ENCODE data around the gene PSMC3IP. TPM values are rescaled to one million over a fixed set of nuclear protein-coding genes. Genes with fewer than 3 reads are reported as not detected.

The PSMC3IP gene, protein sequence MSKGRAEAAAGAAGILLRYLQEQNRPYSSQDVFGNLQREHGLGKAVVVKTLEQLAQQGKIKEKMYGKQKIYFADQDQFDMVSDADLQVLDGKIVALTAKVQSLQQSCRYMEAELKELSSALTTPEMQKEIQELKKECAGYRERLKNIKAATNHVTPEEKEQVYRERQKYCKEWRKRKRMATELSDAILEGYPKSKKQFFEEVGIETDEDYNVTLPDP
- total RNA-seq = 1.3 and 13.7 TPM in 2 replicates

GRCh38 chr17:42577532-42578281 is at the start of gene PSMC3IP:
Gene PSMC3IP (minus strand): TSS chr17:42577729. CDS start chr17:42577686, 43 bp downstream.

GRCh38 chr17:42609182-42609813 is 31.8 kb upstream of the PSMC3IP start, which contains the start of the genes RETREG3 and TUBG1:
Gene RETREG3 (minus strand): TSS chr17:42609374. CDS start chr17:42609324, 50 bp downstream.
Gene TUBG1 (plus strand): TSS chr17:42609683. CDS start chr17:42609738, 55 bp downstream.

DNA sequence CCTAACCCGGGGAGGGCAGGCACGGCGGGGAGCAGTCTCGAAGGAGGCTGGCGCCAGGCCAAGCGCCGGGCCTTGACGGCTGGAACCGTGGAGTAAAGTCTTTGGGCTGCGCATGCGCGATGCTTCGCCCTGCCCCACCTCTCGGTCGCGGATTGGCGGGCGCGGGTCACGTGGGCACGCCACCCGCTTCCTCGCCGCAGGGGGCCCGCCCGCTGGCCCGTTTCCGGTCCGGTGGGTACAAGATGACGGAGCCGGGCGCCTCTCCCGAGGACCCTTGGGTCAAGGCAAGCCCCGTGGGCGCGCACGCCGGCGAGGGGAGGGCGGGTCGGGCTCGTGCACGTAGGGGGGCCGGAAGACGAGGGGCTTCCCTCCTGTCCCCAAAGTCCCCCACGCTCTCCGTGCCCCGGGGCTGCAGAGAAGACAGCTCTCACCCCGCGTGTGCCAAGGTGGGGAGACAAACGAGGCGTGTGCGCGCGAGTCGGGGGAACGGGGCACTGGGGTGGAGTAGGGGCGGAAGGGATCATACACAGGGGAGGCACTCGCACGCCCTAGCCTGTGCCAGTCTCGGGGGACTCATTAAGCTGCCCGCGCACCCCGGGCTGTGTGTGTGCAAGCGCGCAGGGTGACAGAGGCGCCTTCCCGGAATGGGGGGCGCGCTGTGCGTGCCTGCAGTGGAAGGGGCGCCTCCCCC is 10.5 kb downstream of the PSMC3IP start, which contains the start of gene MLX:
MLX (plus strand) TSS at position 218 of the 691 bp plus-strand sequence; CDS start at position 243, 25 bp downstream.

GRCh38 chr17:42561897-42562387 is 15.6 kb downstream of the PSMC3IP start, which contains the start of gene COASY:
Gene COASY (plus strand): TSS chr17:42562148. CDS start chr17:42562623, 475 bp downstream.

GRCh38 chr17:42552736-42553135 is 24.8 kb downstream of the PSMC3IP start, which contains the start of gene HSD17B1:
Gene HSD17B1 (plus strand): TSS chr17:42552923. CDS start chr17:42552934, 11 bp downstream.

DNA sequence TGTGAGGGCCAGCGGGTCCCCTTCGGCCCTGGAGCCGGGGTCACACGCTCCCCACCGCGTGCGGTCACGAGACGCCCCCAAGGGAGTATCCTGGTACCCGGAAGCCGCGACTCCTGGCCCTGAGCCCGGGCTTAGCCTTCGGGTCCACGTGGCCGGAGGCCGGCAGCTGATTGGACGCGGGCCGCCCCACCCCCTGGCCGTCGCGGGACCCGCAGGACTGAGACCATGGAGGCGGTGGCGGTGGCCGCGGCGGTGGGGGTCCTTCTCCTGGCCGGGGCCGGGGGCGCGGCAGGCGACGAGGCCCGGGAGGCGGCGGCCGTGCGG is 41.5 kb downstream of the PSMC3IP start, which contains the start of gene NAGLU:
NAGLU (plus strand) TSS at position 194 of the 324 bp plus-strand sequence; CDS start at position 226, 32 bp downstream.

Other genes with a start within 250 kb of the PSMC3IP start
- gene STAT3, start 189.3 kb downstream of the PSMC3IP start, total RNA-seq = 101 and 119 TPM in 2 replicates
- gene CAVIN1, start 154.5 kb downstream of the PSMC3IP start, total RNA-seq = 437 and 1,037 TPM in 2 replicates
- 58.6 and 65.2 TPM in 2 replicates for gene ATP6V0A1, start 118.9 kb downstream of the PSMC3IP start, total RNA-seq
- gene NAGLU, start 41.5 kb downstream of the PSMC3IP start, total RNA-seq = 41.2 and 58.4 TPM in 2 replicates
- gene HSD17B1, start 24.8 kb downstream of the PSMC3IP start, total RNA-seq = 6.8 and 8.4 TPM in 2 replicates
- 27.1 and 30.4 TPM in 2 replicates for gene COASY, start 15.6 kb downstream of the PSMC3IP start, total RNA-seq
- 32.4 and 55.7 TPM in 2 replicates for gene MLX, start 10.6 kb downstream of the PSMC3IP start, total RNA-seq
- gene RETREG3, start 31.6 kb upstream of the PSMC3IP start, total RNA-seq = 97.6 and 118 TPM in 2 replicates
- gene TUBG1, start 32.0 kb upstream of the PSMC3IP start, total RNA-seq = 23.0 and 79.5 TPM in 2 replicates
- gene TUBG2, start 81.6 kb upstream of the PSMC3IP start, total RNA-seq = 10.9 and 14.9 TPM in 2 replicates
- 10.7 and 11.0 TPM in 2 replicates for gene PLEKHH3, start 99.3 kb upstream of the PSMC3IP start, total RNA-seq
- 1.0 and 1.1 TPM in 2 replicates for gene CCR10, start 104.1 kb upstream of the PSMC3IP start, total RNA-seq
- 15.6 and 41.1 TPM in 2 replicates for gene CNTNAP1, start 104.8 kb upstream of the PSMC3IP start, total RNA-seq
- gene EZH1, start 167.3 kb upstream of the PSMC3IP start, total RNA-seq = 20.5 and 31.5 TPM in 2 replicates
- gene RAMP2, start 183.5 kb upstream of the PSMC3IP start, total RNA-seq = 0.29 TPM in 1 of 2 replicates, not detected in the other
- gene VPS25, start 195.7 kb upstream of the PSMC3IP start, total RNA-seq = 57.3 and 83.3 TPM in 2 replicates
- 0.44 and 1.0 TPM in 2 replicates for gene WNK4, start 202.9 kb upstream of the PSMC3IP start, total RNA-seq
- gene COA3, start 221.0 kb upstream of the PSMC3IP start, total RNA-seq = 32.4 and 59.3 TPM in 2 replicates
- under 0.01 TPM in 1 of 2 replicates, not detected in the other for gene CNTD1, start 221.1 kb upstream of the PSMC3IP start, total RNA-seq
- 77.9 and 79.9 TPM in 2 replicates for gene BECN1, start 246.6 kb upstream of the PSMC3IP start, total RNA-seq